Progenitor cell of endocrine pancreas (in vitro differentiated cells): Measurements from ENCODE around the gene GHDC. TPM values are rescaled to one million over a fixed set of nuclear protein-coding genes. Genes with fewer than 3 reads are reported as not detected.

Experiments used
- DNase-seq: peaks from one replicate; pipeline ENCODE4 v3.0.0; 2021; ENCODE audit warnings: low spot score; ENCODE audit not compliant: unreplicated experiment
- H3K27ac Mint-ChIP-seq: 2 replicates; pipeline ENCODE4 v1.8.0; 2021; ENCODE audit warnings: mild to moderate bottlenecking, moderate library complexity, mixed read lengths
- H3K27me3 Mint-ChIP-seq: 2 replicates; pipeline ENCODE4 v1.8.0; 2021; ENCODE audit warnings: mixed read lengths
- H3K36me3 Mint-ChIP-seq: 2 replicates; pipeline ENCODE4 v1.8.0; 2022; ENCODE audit warnings: mixed read lengths; ENCODE audit not compliant: insufficient read depth
- H3K4me1 Mint-ChIP-seq: 2 replicates; pipeline ENCODE4 v1.8.0; 2021; ENCODE audit warnings: low read depth, mixed read lengths
- H3K4me3 Mint-ChIP-seq: 2 replicates; pipeline ENCODE4 v1.8.0; 2021; ENCODE audit warnings: low read depth, mild to moderate bottlenecking, moderate library complexity, mixed read lengths
- H3K9me3 Mint-ChIP-seq: 2 replicates; pipeline ENCODE4 v1.8.0; 2021; ENCODE audit warnings: low read depth, mixed read lengths
- total RNA-seq: library from RNA; stranded (reverse); gene quantifications from 2 replicates; pipeline ENCODE4 v1.2.1, GENCODE V29; 2021
- TF ChIP-seq, protein P1 (sequence below): fragments of 200-600 bp; sonication (generic); IDR thresholded peaks from one replicate; pipeline ENCODE4 v1.5.0; 2021; ENCODE audit warnings: antibody characterized with exemption, mild to moderate bottlenecking; ENCODE audit not compliant: unreplicated experiment

GHDC gene
- total RNA-seq, 1 donor from 2014 or later: 6.8 TPM

DNA sequence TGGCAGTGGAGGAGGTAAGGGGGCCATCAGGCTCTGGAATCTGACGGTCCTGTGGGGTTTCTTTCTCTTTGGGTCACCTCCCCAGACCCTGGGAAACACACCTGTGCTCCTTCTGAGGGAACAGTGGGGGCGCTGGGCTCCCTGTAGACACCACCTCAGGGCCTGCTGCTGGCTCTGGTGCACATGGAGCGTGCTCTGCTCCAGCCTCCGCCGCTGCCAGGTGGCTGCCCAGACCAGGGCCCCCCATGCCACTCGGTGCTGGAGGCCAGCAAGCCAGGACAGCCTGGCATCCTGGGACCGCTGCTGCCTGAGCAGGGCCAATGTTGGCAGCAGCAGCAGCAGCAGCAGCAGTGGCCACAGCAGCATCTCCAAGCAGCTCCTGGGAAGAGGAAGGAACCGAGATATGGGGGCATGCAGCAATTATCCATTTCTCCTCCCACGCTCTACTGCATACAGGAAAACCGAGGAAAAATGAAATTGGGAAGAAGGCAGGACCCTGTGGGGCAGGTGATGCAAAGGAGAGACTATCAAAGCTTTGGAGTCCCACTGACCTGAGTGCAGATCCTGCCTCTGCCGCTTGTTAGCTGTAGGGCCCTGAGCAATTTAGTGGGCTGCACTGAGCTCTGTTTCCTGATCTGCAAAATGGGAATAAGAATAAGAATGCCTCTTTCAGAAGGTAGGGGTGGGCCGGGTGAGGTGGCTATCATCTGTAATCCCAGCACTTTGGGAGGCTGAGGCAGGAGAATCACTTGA is 902 bp downstream of the GHDC start:
- peaks cover 2% of the 10 kb centered on the region for H3K4me1 Mint-ChIP-seq
- H3K36me3 Mint-ChIP-seq: no peaks in the 10 kb centered on the region
- H3K27me3 Mint-ChIP-seq: no peaks in the 10 kb centered on the region
- H3K27ac Mint-ChIP-seq: no peak overlapping the region
- no peaks in the 10 kb centered on the region for H3K9me3 Mint-ChIP-seq
- TF ChIP-seq, protein P1, sequence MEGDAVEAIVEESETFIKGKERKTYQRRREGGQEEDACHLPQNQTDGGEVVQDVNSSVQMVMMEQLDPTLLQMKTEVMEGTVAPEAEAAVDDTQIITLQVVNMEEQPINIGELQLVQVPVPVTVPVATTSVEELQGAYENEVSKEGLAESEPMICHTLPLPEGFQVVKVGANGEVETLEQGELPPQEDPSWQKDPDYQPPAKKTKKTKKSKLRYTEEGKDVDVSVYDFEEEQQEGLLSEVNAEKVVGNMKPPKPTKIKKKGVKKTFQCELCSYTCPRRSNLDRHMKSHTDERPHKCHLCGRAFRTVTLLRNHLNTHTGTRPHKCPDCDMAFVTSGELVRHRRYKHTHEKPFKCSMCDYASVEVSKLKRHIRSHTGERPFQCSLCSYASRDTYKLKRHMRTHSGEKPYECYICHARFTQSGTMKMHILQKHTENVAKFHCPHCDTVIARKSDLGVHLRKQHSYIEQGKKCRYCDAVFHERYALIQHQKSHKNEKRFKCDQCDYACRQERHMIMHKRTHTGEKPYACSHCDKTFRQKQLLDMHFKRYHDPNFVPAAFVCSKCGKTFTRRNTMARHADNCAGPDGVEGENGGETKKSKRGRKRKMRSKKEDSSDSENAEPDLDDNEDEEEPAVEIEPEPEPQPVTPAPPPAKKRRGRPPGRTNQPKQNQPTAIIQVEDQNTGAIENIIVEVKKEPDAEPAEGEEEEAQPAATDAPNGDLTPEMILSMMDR: no peak
- no peak for DNase-seq
- peak overlapping the region; percentile 76 for H3K4me3 Mint-ChIP-seq

DNA sequence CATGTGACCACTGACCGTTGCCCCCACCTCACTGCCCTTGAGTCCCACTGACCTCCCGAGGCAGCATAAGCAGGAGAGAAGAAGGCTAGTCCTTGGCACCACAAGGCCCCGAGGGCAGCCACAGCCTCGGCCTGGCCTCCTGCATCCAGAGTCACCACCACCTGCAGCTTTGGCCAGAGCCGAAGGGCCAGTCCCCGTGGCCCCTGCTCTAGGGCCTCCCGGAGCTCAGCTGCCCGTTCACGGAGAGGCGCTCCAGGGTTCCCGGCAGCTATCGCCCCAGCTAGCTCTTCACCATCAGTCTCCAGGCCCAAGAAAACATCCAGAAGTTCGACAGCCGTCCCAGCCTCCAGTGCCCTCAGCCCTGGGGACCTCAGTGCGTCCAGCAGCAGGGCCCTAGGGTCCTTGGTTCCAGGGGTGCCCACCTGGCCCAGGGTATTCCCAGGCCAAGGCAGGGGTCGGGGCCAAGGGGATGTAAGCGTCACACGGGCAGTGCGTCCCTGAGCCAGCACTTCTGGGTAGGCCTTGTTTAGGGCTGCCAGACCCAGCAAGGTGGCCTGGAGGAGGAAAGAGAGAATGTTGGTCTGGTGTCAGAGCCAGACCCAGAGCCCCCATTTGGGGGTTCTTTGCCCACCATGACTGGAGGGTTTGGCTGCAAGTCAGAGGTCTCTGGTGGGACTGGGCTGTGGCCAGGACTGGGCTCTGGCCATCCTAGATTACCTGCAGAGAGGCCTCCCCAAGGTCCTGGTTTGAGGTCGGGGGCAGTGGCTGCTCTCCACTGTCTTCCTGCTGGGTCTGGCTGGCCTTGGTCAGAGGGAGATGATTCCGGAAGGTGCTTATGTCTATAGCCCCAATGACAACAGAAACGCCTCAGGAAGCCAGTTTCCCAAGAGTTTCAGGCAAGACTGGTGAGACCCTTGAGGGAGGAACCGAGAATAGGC is 1.8 kb downstream of the GHDC start:
- TF ChIP-seq, protein P1: no peak
- Mint-ChIP-seq H3K9me3 (no peaks in the 10 kb centered on the region), H3K27me3 (no peaks in the 10 kb centered on the region), H3K27ac (no peak overlapping the region), H3K36me3 (no peaks in the 10 kb centered on the region), H3K4me1 (peaks cover 2% of the 10 kb centered on the region), H3K4me3 (no peak overlapping the region)
- no peak for DNase-seq

DNA sequence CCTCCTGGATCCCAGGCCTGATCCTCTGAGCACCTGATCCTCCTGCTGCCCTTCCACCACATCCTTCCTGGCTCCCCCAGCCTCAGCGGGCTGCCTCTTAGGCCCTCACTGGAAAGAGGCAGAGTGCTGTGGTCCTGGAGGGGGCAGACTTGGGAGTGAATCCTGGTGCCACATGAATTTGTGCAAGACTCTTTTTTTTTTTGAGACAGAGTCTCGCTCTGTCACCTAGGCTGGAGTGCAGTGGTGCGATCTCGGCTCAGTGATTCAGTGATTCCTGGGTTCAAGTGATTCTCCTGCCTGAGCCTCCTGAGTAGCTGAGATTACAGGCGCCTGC is 3.1 kb downstream of the GHDC start:
- H3K27ac Mint-ChIP-seq: no peak overlapping the region
- H3K36me3 Mint-ChIP-seq: no peaks in the 10 kb centered on the region
- H3K9me3 Mint-ChIP-seq: no peaks in the 10 kb centered on the region
- no peak overlapping the region for H3K4me3 Mint-ChIP-seq
- no peak for DNase-seq
- TF ChIP-seq, protein P1: no peak
- peaks cover 2% of the 10 kb centered on the region for H3K4me1 Mint-ChIP-seq
- peaks cover 2% of the 10 kb centered on the region for H3K27me3 Mint-ChIP-seq

DNA sequence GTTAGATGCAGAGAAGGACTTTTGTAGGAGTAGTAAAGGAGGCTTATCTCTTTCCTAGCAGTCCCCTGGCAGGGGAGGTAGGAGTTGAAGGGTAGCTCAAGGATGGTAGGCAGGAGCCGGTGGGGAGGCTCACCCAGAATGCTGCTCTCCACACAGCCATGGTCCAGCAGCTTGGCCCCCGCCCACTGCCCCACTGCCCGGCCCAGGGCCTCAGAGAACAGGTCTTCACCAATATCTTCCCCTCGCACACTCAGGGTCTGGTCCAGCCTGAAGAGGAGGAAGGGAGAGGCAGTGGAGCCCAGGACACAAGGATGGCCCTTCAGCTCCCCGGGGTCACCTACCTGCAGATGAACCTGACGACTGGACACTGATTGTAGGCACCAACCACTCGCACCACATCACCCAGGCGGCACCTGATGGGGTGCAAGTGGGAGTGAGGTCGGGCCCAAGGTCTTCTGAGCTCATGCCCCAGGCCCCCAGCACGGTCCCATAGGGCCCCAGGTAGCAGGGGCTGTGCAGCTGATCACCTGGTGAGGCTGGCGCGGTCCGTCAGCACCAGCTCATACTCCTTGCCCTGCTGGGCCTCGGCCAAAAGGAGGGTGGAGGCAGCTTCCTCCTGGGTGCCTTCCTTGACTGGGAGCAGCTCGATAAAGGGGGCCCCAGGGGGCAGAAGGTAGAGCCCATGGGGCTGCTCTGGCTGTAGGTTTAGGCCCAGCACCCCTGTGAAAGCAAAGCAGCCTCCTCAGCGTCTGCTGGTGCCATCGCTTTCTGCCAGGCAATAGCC is 3.6 kb downstream of the GHDC start:
- TF ChIP-seq, protein P1: no peak
- Mint-ChIP-seq H3K4me1 (peaks cover 2% of the 10 kb centered on the region), H3K4me3 (no peak overlapping the region), H3K9me3 (no peaks in the 10 kb centered on the region), H3K27me3 (peaks cover 8% of the 10 kb centered on the region), H3K27ac (no peak overlapping the region), H3K36me3 (no peaks in the 10 kb centered on the region)
- DNase-seq: no peak

DNA sequence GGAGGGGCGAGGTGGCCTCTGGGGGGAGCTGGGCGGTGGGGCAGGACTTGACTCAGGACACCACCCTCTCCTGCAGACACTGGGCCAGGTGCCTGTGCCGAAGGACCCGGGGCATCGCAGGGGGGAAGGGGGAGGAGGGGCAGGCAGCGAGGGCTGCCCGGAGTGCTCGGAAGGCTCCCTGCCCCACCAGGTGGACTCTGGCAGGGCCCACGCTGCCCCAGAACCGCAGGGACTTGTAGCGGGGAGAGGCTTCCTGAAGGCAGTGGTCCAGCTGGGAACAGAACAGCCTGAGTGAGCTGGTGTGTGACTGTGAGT is 4.7 kb downstream of the GHDC start:
- Mint-ChIP-seq H3K9me3 (no peaks in the 10 kb centered on the region), H3K27me3 (peaks cover 19% of the 10 kb centered on the region), H3K4me3 (no peak overlapping the region), H3K36me3 (no peaks in the 10 kb centered on the region), H3K4me1 (peaks cover 2% of the 10 kb centered on the region), H3K27ac (no peak overlapping the region)
- DNase-seq: no peak
- TF ChIP-seq, protein P1: no peak
